GM18508 (cell line): ENCODE data around the gene WARS2.

Source experiments
- ATAC-seq: cut with Tn5 transposase; IDR thresholded peaks from one replicate; pipeline ENCODE4 v1.9.1; 2021; ENCODE audit warnings: moderate number of reproducible peaks; ENCODE audit not compliant: insufficient read depth, unreplicated experiment

The WARS2 gene

GRCh38 chr1:119090250-119090649, 50.2 kb downstream of the WARS2 start:
- no peak for ATAC-seq

- ATAC-seq = no peak
Measured at GRCh38 chr1:119086830-119087229, 53.6 kb downstream of the WARS2 start.

- no peak for ATAC-seq
Measured at GRCh38 chr1:119084798-119085197, 55.7 kb downstream of the WARS2 start.

DNA sequence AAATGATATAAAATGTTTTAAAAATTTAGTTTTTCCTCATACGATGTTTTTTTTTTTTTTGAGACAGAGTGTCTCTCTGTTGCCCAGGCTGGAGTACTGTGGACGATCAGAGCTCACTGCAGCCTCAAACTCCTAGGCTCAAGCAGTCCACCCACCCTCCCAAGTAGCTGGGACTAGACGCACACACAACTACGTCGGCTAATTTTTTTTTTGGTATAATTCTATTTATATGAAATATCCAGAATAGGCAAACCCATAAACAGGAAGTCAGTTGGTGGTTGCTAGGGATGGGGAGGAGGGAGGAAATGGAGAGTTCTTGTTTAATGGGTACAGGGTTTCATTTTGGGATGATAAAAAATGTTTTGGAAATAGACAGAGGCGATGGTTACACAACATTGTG, 56.5 kb downstream of the WARS2 start:
- no peak for ATAC-seq

DNA sequence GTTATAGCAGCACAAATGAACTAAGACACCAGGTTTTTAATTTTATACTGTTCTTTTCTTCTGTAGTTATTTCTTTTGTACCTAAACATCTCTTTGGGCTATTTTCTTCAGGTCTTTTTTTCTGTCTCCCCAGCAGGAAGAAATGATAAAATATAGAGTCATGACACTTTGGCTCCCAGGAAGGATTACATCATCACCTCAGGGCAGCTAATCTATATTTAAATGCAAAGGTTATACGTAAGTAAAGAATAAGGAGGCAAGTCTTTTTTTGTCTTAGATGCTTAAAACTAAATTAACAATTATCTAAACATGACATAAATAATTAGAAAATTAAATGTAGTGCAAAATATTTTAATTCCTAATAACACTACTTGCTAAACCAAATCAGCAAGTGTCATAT, 57.0 kb downstream of the WARS2 start:
- no peak for ATAC-seq

- ATAC-seq = no peak
Measured at GRCh38 chr1:119081700-119082099, 58.8 kb downstream of the WARS2 start.

- ATAC-seq = no peak
Measured at GRCh38 chr1:119081267-119081666, 59.2 kb downstream of the WARS2 start.

DNA sequence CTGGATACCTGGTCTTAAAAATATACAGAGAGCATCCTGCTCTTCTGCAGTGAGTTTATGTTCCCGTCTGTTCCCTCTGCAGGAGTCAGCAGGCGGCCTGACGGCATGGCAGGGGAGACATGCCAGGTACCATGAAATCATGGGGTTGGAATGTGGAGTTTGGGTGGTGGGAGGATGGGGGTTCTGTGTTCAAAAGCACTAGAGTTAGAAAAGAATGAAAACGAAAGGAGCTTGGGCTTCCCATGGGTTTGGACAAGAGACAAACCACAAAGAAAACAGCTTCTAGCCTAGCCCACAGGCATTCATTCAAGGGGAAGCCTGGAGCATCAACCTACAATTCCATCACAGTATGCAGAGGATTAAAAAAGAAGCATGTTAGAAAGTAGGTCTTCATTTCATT, 59.9 kb downstream of the WARS2 start:
- ATAC-seq = no peak

GRCh38 chr1:119079881-119080280, 60.6 kb downstream of the WARS2 start:
- ATAC-seq = no peak

DNA sequence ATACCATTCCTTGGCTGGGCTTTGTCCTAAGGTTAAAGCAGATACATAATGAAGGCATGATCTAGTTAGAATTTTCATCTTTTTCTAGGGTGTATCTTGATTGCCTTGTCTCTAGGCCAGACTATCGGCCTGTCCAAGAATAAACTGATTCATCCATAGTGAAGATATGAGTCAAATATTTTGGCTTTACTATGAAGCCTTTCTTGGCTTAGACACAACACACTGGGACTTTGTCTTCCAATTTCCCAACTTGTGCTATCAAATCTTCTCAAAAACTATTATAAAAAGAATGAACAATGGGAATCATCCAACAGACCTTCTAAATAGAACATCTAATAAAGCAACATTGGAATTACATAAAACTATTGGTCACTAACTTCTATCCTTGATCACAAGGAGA, 64.8 kb downstream of the WARS2 start:
- no peak for ATAC-seq

DNA sequence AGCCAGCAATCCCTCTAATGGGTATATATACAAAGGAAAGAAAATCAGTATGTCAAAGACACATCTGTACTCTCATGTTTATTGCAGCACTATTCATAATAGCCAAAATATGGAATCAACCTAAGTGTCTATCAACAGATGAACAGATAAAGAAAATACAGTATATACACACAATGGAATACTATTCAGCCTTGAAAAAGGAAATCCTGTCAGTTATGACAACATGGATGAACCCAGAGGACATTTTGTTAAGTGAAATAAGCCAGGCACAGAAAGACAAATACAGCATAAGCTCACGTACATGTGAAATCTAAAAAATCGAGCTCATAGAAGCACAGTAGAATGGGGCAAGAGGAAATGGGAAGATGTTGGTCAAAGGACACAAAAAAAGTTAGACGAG, 69.1 kb downstream of the WARS2 start:
- ATAC-seq = no peak

GRCh38 chr1:119069682-119070081, 70.8 kb downstream of the WARS2 start:
- no peak for ATAC-seq

DNA sequence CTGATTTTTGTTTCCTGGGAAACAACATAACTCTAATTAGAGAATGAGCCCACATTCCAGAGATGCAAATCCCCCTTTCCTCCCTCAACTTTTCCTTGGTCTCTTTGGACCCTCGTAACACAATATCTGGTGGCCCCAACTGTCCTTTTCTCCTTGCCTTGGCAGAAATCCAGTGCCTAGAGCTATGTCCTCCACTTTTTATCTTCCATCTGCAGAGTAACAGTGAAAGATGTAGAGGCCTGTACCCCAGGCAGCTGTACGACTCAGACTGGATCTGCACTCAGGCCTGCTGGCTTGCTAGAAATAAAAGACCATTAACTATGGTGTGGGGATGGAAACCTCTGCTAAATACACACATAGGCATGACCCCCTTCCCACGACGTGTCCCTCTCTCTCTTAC, 72.0 kb downstream of the WARS2 start:
- ATAC-seq = no peak

DNA sequence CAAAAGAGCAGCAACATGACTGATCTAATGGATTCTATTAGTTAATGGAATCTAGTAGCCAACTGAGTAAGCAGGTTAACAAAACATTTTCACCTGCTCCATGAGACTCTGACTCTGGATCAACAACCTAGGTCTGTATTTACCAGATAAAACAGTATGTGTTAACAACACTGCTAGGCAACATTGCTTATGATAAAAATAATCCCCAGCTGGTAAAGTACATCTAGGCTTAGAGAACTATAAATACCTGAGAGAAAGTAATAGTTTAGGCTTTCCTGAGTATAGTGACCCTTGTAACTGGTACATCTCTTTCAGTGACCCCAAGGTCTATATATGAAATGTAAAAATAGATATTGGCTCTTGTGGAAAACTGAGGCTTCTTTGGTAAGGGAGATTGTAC, 78.8 kb downstream of the WARS2 start:
- ATAC-seq = no peak

DNA sequence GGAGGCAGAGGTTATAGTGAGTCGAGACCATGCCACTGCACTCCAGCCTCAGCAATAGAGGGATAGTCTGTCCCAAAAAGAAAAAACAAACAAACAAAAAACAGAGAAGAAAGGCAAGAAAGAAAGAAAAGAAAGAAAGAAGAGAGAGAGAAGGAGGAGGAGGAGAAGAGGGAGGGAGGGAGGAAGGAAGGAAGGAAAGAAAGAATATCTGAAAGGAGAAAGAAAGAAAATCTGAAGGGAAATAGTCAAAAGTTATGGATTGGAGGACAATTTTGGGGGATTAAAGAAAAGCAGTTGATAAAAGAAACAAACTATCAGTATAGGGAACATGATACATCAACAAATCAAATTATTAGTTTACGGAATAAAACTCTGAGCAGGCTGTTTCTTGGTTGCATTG, 84.9 kb downstream of the WARS2 start:
- no peak for ATAC-seq

DNA sequence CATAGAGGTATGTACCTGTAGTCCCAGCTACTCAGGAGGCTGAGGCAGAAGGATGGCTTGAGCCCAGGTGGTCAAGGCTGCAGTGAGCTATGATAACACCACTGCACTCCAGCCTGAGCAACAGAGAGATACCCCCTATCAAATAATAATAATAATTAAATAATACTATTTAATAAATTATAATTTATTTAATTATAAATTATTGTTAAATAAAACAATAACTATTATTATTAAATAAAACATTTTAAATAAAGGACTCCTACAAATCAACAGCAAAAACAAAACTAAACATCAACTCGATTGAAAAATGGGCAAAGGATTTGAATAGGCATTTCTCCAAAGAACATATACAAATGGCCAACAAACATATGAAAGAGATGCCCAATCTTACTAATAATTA, 86.5 kb downstream of the WARS2 start:
- ATAC-seq = no peak

DNA sequence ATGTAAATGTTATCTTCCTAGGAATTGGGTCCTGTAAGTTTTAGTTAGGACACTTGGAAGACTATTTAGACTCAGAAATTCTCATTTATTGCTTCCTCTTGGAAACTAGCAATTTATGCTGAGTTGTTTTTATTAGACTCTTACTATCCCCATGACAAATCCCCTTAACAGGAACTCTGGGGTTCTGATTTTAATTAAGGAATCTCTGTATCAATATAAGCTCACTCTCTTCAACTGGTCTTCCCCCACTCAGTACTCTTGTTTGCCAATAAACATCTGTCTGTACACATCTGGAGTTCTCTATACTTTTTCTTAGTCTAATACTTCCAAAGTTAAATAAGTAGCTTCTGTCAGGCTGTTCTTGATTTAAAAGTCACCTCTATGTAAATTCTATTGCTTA, 88.2 kb downstream of the WARS2 start:
- ATAC-seq = no peak

DNA sequence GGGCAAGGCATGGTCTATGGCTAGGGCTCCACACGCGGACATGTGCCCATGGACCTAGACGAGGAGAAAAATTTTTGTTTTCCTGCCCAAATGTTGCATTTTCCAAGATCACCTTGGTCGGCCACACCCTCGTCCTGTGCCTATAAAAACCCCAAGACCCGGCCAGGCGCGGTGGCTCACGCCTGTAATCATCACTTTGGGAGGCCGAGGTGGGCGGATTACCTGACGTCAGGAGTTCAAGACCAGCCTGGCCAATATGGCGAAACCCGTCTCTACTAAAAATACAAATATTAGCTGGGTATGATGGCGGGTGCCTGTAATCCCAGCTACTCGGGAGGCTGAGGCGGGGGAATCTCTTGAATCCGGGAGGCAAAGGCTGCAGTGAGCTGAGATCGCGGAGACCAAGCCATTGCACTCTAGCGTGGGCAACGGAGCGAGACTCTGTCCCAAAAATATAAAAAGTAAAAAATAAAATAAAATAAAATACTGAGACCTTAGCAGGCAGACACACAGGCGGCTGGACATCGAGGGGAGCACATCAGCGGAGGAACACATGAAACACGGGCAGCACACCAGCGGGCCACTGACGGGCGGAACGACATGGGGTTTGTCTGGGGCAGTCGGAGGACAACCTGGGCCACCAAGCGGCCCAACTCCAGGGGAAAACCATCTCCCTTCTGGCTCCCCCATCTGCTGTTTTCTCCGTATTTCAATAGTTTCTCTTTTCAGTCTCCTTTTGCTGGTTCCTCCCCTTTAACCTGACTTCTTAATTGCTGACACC, 91.6 kb downstream of the WARS2 start:
- ATAC-seq = no peak

DNA sequence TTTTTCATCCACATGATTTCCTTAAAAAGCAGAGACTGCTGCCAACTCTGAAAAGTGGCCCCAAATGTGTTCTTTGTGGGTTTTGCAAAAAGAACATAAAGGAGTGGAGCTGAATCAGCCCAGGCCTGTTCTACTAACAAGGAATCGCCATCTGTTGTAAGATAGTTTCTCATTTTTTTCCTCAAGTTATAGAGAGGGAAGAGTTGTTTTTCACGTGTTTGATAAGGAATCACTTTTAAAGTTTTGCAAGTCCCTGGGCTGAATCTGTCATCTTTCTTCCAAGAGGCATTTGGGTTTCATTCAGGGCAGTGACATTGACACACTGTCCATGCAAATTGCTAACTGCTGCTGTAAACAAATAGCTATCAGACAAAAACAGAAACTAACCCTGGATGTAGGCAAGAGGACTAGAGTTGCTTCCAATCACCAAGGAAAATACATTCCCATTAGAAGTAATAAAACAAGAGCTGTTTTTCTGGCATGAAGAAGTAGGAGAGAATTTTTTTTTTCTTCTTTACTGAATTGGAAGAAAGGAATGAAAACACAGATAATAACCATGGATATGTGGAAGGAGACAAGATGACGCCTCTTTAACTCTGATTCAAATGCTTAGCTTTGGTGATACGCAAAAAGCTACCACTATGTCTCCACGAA, 93.5 kb downstream of the WARS2 start:
- no peak for ATAC-seq

DNA sequence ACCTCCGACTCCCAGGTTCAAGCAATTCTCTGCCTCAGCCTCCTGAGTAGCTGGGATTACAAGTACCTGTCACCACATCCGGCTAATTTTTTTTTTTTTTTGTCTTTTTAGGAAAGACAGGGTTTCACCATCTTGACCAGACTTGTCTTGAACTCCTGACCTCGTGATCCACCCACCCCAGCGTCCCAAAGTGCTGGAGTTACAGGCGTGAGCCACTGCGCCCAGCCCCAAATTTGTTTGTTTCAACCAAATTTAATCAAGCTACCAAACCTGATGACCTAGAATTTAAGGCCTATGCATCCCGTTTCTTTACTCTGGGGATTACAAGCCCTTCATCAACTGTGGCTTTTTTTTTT, 94.0 kb downstream of the WARS2 start:
- ATAC-seq = no peak

DNA sequence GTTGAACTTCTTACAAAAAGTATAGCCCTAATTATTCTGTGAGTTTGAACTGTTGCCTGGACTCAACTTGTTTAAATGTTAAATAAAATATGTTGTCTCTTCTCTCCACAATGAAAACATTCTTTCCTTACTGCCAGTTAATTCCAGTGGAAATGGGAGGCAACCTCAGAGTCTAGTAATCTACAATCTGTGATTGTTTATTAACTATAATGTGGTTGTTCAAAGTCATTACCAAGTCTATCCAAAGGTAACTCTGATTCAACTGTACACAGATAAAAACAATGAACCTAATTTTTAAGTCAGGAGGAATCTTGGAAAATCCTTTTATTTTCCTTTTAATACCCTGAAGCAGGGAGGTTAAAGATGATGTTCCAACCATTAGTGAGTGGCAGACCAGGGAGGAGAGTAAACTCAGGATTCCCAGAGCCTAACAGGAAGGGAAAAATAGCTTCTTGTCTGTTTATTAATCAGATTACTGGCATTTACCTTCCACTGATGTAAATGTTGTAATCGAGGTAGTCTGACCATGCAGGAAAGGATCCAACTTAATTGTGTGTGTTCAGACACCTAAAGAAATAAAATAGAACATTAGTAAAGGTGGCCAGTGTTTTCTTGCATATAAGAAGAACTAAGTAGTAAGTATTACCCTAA, 95.2 kb downstream of the WARS2 start:
- ATAC-seq = no peak

- ATAC-seq = no peak
Measured at GRCh38 chr1:119040906-119041305, 99.5 kb downstream of the WARS2 start.
